H9 (cell line): ENCODE results near the gene FAM81B. TPM values are rescaled to one million over a fixed set of nuclear protein-coding genes. Genes with fewer than 3 reads are reported as not detected.

Experiments
- DNase-seq: peaks from one replicate; pipeline ENCODE4 v3.0.0-alpha.2; 2017
- H2AFZ ChIP-seq: one replicate; pipeline ENCODE4 v1.6.1; 2013; ENCODE audit warnings: mild to moderate bottlenecking, low read length, control low read depth, moderate library complexity
- H2AK5ac ChIP-seq: 2 replicates; pipeline ENCODE4 v1.6.1; 2013; ENCODE audit warnings: low read length, control low read depth, mixed read lengths; ENCODE audit not compliant: insufficient read length
- H2BK120ac ChIP-seq: one replicate; pipeline ENCODE4 v1.6.1; 2013; ENCODE audit warnings: low read depth, mild to moderate bottlenecking, low read length, control low read depth, inconsistent platforms; ENCODE audit not compliant: poor library complexity, severe bottlenecking
- H2BK12ac ChIP-seq: 2 replicates; pipeline ENCODE4 v1.6.1; 2013; ENCODE audit warnings: low read length, control low read depth, mixed read lengths, low read depth; ENCODE audit not compliant: insufficient read length
- H2BK15ac ChIP-seq: 2 replicates; pipeline ENCODE4 v1.6.1; 2013; ENCODE audit warnings: low read depth, low read length, control low read depth
- H2BK20ac ChIP-seq: one replicate; pipeline ENCODE4 v1.6.1; 2013; ENCODE audit warnings: low read depth, mild to moderate bottlenecking, low read length, control low read depth, inconsistent platforms; ENCODE audit not compliant: poor library complexity, severe bottlenecking
- H2BK5ac ChIP-seq: 2 replicates; pipeline ENCODE4 v1.6.1; 2013; ENCODE audit warnings: low read length, control low read depth, mixed read lengths; ENCODE audit not compliant: insufficient read length
- H3K14ac ChIP-seq: 2 replicates; pipeline ENCODE4 v1.6.1; 2013; ENCODE audit warnings: low read length, control low read depth; ENCODE audit not compliant: insufficient read depth
- H3K18ac ChIP-seq: 2 replicates; pipeline ENCODE4 v1.6.1; 2013; ENCODE audit warnings: low read depth, mild to moderate bottlenecking, mixed read lengths, low read length, control low read depth; ENCODE audit not compliant: insufficient read length
- H3K23ac ChIP-seq: 2 replicates; pipeline ENCODE4 v1.6.1; 2013; ENCODE audit warnings: low read length, control low read depth, mixed read lengths, low read depth; ENCODE audit not compliant: insufficient read length
- H3K23me2 ChIP-seq: 2 replicates; pipeline ENCODE4 v1.6.1; 2013; ENCODE audit warnings: low read depth, mild to moderate bottlenecking, mixed read lengths, low read length, control low read depth; ENCODE audit not compliant: insufficient read length, poor library complexity, severe bottlenecking
- H3K27ac ChIP-seq: 2 replicates; pipeline ENCODE4 v1.5.1; 2013; ENCODE audit warnings: low read length, control low read depth, mixed read lengths, low read depth; ENCODE audit not compliant: insufficient read length
- H3K27me3 ChIP-seq: 2 replicates; pipeline ENCODE4 v1.6.1; 2013; ENCODE audit warnings: low read length, control low read depth, inconsistent platforms; ENCODE audit not compliant: insufficient read depth
- H3K4ac ChIP-seq: 2 replicates; pipeline ENCODE4 v1.6.1; 2013; ENCODE audit warnings: low read depth, mild to moderate bottlenecking, control low read depth, inconsistent platforms, low read length, moderate library complexity
- H3K4me1 ChIP-seq: 2 replicates; pipeline ENCODE4 v1.6.1; 2013; ENCODE audit warnings: low read length, control low read depth, inconsistent platforms; ENCODE audit not compliant: insufficient read depth
- H3K4me2 ChIP-seq: 2 replicates; pipeline ENCODE4 v1.6.1; 2013; ENCODE audit warnings: low read length, control low read depth, mixed read lengths; ENCODE audit not compliant: insufficient read length, insufficient read depth
- H3K56ac ChIP-seq: 2 replicates; pipeline ENCODE4 v1.6.1; 2013; ENCODE audit warnings: low read depth, mild to moderate bottlenecking, mixed read lengths, low read length, control low read depth; ENCODE audit not compliant: insufficient read length
- H3K79me1 ChIP-seq: 2 replicates; pipeline ENCODE4 v1.6.1; 2013; ENCODE audit warnings: low read depth, mild to moderate bottlenecking, moderate library complexity, low read length, control low read depth, inconsistent platforms; ENCODE audit not compliant: insufficient read depth, poor library complexity, severe bottlenecking
- H3K79me2 ChIP-seq: 2 replicates; pipeline ENCODE4 v1.6.1; 2013; ENCODE audit warnings: low read length, control low read depth, inconsistent platforms; ENCODE audit not compliant: insufficient read depth
- H3K9ac ChIP-seq: 2 replicates; pipeline ENCODE4 v1.6.1; 2013; ENCODE audit warnings: low read length, control low read depth, mixed read lengths; ENCODE audit not compliant: insufficient read length; ENCODE audit errors: extremely low read depth
- H3K9me3 ChIP-seq: one replicate; pipeline ENCODE4 v1.6.1; 2013; ENCODE audit warnings: low read depth, low read length, inconsistent platforms; ENCODE audit not compliant: control insufficient read depth
- H3T11ph ChIP-seq: one replicate; pipeline ENCODE4 v1.6.1; 2013; ENCODE audit warnings: mild to moderate bottlenecking, low read length, control low read depth, inconsistent platforms
- H4K20me1 ChIP-seq: one replicate; pipeline ENCODE4 v1.6.1; 2013; ENCODE audit not compliant: control insufficient read depth, insufficient read length, insufficient read depth
- H4K5ac ChIP-seq: 2 replicates; pipeline ENCODE4 v1.6.1; 2013; ENCODE audit warnings: low read depth, mild to moderate bottlenecking, mixed read lengths, low read length, control low read depth; ENCODE audit not compliant: insufficient read length
- H4K8ac ChIP-seq: replicated peaks from 2 replicates; pipeline ENCODE4 v1.6.1; 2013; ENCODE audit warnings: low read length, control low read depth, mixed read lengths, low read depth; ENCODE audit not compliant: insufficient read length
- H4K91ac ChIP-seq: 2 replicates; pipeline ENCODE4 v1.6.1; 2013; ENCODE audit warnings: low read depth, mild to moderate bottlenecking, moderate library complexity, mixed read lengths, low read length, control low read depth; ENCODE audit not compliant: insufficient read length
- H3K27ac Mint-ChIP-seq, 3 experiments: 2 replicates in 2 of 3; 3 replicates in 1 of 3; pipeline ENCODE4 v1.8.0; 2020 to 2021; ENCODE audit warnings: mixed read lengths in 3 of 3, mild to moderate bottlenecking in 1 of 3, moderate library complexity in 1 of 3
- H3K27me3 Mint-ChIP-seq: 2 replicates; pipeline ENCODE4 v1.8.0; 2021; ENCODE audit warnings: low read depth, mild to moderate bottlenecking, moderate library complexity, mixed read lengths
- H3K36me3 Mint-ChIP-seq, 3 experiments: 2 replicates in 2 of 3; 3 replicates in 1 of 3; pipeline ENCODE4 v1.8.0; 2020 to 2021; ENCODE audit warnings: low read depth in 3 of 3, mixed read lengths in 3 of 3; ENCODE audit not compliant: insufficient read depth in 1 of 3
- H3K4me1 Mint-ChIP-seq, 2 experiments: 2 replicates each; pipeline ENCODE4 v1.8.0; 2020; ENCODE audit warnings: mixed read lengths in 2 of 2
- H3K4me3 Mint-ChIP-seq, 2 experiments: 2 replicates in 1 of 2; 3 replicates in 1 of 2; pipeline ENCODE4 v1.8.0; 2020 to 2021; ENCODE audit warnings: mild to moderate bottlenecking in 2 of 2, mixed read lengths in 2 of 2, moderate library complexity in 1 of 2
- H3K9me3 Mint-ChIP-seq, 2 experiments: 2 replicates in 1 of 2; 3 replicates in 1 of 2; pipeline ENCODE4 v1.8.0; 2020; ENCODE audit warnings: mild to moderate bottlenecking in 2 of 2, mixed read lengths in 2 of 2, moderate library complexity in 1 of 2
- WGBS: extraction: QIAGEN DNeasy Blood & Tissue Kit; methylation state at CpG from one replicate; pipeline ENCODE4 v1.1.7; 2013; ENCODE audit warnings: missing lambda C conversion rate, low lambda C conversion rate, mixed read lengths; ENCODE audit not compliant: insufficient read length; ENCODE audit errors: extremely low coverage; 5-methylcytosine and 5-hydroxymethylcytosine counted together
- total RNA-seq: library from RNA; stranded (reverse); gene quantifications from 2 replicates; pipeline ENCODE4 v1.2.1, GENCODE V29; 2021
- TF ChIP-seq, protein P1 (sequence below): fragments of 200-600 bp; sonication (generic); conservative IDR thresholded peaks from 3 replicates; pipeline ENCODE4 v1.8.0; 2021; ENCODE audit warnings: antibody characterized with exemption, mild to moderate bottlenecking

Gene FAM81B
- total RNA-seq, 1 experiment from 2014 or later = not detected

DNA sequence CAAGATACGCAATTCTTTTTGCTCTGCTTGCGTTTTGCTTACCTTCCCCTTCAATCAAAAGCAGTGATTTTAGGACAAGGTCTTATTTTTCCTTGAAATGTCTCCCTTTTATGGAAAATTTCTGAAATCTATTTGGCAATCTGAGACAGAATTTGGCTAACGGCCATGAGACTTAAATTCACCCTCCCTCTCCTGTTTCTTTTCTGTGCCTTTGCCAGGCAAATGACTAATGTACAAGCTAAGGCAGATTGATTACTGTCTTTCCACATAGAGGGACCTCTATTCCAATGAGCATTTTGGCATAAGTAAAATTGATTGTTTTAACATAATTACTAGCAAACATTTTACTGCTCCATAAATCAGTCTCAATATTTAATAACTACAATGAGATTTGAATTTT, 31.7 kb downstream of the FAM81B start:
- no peaks in the 10 kb centered on the region for H3K27me3 Mint-ChIP-seq
- Histone ChIP-seq H3K27ac (no peak overlapping the region), H3K23ac (no peak overlapping the region), H3T11ph (no peak overlapping the region), H2AK5ac (no peak overlapping the region), H3K4ac (no peak overlapping the region), H2BK120ac (no peak overlapping the region), H2BK5ac (no peak overlapping the region), H3K79me2 (no peaks in the 10 kb centered on the region), H2BK20ac (no peak overlapping the region), H3K56ac (no peak overlapping the region), H2AFZ (no peak overlapping the region), H3K14ac (no peak overlapping the region), H3K79me1 (no peaks in the 10 kb centered on the region), H4K91ac (no peak overlapping the region), H4K20me1 (no peaks in the 10 kb centered on the region), H4K5ac (no peak overlapping the region), H3K9me3 (no peaks in the 10 kb centered on the region), H3K23me2 (no peaks in the 10 kb centered on the region), H4K8ac (no peak overlapping the region), H3K27me3 (no peaks in the 10 kb centered on the region), H3K4me1 (no peaks in the 10 kb centered on the region), H2BK15ac (no peak overlapping the region), H2BK12ac (no peak overlapping the region), H3K4me2 (no peak overlapping the region), H3K9ac (no peak overlapping the region), H3K18ac (no peak overlapping the region)
- no peaks in the 10 kb centered on the region for H3K9me3 Mint-ChIP-seq
- no peak overlapping the region for H3K4me3 Mint-ChIP-seq
- H3K4me1 Mint-ChIP-seq = peaks cover 0 to 4% of the 10 kb centered on the region in 2 experiments; a peak in 1 of 4 replicates
- H3K27ac Mint-ChIP-seq = no peak overlapping the region
- TF ChIP-seq, protein P1, sequence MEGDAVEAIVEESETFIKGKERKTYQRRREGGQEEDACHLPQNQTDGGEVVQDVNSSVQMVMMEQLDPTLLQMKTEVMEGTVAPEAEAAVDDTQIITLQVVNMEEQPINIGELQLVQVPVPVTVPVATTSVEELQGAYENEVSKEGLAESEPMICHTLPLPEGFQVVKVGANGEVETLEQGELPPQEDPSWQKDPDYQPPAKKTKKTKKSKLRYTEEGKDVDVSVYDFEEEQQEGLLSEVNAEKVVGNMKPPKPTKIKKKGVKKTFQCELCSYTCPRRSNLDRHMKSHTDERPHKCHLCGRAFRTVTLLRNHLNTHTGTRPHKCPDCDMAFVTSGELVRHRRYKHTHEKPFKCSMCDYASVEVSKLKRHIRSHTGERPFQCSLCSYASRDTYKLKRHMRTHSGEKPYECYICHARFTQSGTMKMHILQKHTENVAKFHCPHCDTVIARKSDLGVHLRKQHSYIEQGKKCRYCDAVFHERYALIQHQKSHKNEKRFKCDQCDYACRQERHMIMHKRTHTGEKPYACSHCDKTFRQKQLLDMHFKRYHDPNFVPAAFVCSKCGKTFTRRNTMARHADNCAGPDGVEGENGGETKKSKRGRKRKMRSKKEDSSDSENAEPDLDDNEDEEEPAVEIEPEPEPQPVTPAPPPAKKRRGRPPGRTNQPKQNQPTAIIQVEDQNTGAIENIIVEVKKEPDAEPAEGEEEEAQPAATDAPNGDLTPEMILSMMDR = no peak
- H3K36me3 Mint-ChIP-seq = no peaks in the 10 kb centered on the region
- WGBS = no CpG with 5 or more reads among the region's 3 CpGs
- DNase-seq = no peak
